SIG-M5 (cell line): ENCODE measurements around the gene GFRA3.

Source experiments
- DNase-seq: peaks from one replicate; lab custom pipeline; 2025; lab: John Stamatoyannopoulos, UW

Gene GFRA3

DNA sequence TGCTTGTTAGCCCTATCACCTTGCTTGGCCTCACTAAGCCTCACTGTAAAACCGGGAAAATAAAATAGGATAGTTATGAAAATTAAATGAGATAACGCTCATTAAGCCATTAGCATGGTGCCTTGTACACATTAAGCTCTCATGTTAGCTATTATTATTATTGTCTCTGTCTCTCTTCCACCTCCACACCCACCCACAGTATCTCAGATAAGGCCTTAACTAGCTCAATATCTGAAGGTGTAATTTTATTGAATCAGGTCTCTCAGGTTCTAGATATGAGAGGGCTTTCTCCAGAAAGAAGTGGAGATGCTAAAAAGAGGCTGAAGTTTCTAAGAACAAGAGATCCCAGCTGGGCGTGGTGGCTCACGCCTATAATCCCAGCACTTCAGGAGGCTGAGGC, 27.6 kb downstream of the GFRA3 start:
- DNase-seq: no peak

DNA sequence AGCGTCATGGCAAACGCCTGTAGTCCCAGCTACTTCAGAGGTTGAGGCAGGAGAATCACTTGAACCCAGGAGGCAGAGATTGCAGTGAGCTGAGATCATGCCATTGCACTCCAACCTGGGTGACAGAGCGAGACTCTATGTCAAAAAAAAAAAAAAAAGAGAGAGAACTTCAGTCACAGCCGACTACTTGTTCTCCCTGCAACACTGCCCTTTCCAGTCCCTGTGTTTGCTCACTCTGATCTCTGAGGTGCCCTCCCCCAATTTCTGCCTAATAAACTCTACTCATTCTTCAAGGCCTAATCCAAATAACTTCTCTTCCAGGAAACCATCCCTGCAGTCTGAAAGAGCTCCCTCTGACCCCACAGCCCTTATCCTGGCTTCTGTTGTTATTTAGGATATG, 28.1 kb downstream of the GFRA3 start:
- DNase-seq: no peak

DNA sequence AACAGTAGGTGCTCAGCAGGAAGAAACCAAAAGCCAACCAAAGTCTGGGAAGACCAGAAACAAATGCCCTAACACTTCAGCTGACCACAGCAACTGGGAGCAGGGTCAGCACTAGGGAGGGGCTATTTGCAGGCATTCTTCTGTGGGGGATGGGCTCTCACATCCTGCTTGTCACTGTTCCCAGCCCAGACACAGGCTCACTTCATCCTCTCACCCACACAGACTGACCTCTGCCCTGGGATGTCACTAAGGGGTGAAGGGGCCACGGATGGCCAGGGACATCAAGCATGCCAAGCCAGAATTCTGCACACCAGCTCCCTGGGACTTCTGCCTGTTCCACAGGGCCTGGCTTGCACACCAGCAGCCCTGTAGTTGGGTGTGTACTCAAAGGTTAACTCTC, 28.7 kb downstream of the GFRA3 start:
- no peak for DNase-seq

DNA sequence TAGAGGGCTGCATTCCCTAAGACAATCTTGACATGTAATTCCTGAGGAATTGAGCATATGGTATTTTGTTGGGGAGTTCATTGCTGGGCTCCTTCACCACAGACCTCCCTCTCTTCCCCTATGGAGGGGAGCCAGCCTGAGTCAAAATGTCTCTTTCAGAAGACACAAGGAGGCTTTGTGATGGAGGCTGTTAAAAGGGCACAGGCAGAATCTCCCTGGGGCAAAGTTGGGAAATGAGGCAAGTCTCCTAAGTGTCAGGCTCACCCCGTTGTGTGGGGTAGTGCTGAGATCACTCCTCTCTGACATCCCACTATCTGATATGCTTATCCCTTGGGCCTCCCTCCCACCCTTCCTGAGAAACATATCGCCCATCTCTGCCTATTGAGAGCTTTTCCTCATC, 30.6 kb downstream of the GFRA3 start:
- DNase-seq: no peak

DNA sequence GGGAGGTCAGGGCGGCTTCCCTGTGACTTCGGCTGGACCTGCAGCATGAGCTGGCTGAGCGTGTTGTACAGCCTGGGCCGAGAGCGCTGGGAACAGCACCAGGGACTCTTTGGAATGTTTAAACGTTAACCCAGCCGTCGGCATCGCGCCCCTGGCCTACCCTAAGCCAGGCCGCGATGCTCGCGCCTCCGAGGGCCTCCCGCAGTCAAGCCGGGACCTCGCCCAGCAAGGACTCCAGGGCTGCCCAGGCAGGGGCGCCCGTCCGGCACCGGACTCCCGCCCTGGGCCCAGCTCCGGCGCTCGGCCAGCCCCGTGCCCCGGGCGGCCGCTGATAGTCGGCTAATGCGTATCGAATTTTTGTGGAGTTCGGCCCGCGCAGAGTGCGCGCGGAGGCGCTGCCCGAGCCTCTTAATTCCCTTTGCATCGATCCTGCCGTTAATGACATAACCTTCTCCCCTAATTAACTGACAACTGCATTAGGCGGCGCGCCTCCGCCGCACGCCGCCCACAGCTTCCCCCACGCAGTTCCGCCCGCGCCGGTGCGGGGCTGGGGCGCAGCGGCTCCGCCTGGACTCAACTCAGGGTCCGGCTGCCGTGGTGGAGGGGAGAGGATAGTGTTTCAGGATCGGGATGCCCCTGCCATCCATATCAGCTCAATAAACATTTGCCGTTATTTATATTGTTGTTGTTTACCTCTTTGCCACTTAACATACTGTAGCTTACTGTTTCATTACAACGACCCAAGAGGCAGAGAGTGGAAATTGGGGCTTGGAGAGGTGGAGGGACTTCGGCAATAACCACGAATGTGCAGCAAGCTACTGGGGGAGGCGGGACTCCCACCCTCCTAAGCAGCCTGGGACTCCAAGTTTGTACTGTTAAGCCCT, 32.5 kb downstream of the GFRA3 start:
- DNase-seq: no peak

DNA sequence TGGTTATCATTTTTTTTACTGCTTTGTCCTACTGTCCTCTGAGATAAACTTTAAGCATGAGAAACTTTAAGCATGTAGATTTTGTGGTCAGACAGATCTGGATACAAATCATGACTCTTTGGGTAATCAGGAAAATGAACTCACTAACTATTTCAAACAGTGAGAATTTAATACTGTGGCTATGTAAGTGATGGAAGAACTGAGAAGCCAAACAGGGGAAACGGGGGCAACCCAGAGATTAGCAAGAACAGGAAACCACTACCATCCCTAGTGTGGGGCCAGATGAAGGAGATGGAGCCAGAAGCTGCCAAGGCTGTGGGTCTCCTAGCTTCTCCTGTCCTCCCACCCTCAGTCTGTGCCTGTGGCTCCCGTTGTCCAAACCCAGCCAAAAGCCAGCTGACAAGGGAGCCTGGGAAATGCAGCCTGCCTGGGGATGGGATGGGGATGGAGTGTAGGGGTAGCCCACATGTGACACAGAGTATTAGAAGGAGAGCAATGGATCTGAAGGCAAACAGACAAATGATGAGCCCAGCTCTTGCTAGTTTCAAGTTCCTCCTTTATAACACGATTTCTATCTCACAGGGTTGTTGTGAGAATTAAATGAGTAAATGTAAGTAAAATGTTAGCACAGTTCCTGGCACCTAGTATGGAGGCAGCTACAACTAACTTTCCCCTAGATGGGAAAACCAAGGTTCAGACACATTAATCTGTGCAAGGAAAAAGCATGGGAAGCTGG, 33.6 kb downstream of the GFRA3 start:
- no peak for DNase-seq

DNA sequence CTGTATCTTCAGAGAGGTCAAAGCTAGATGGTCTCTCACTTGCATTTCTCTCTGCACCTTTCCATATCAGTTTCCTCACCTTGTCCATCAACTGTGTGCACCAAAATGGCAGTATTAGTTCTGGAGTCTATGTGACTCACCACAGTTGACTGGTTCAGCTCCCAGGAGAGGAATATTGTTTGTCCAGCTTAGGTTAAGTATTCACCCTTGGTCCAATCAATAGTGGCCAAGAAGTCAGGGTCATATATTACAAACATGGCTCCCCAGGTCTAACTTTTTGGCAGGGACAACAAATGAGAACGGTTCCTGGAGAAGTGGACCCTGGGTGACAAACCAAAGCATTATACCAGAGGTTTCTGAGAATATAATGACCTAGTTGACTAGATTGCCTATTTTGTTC, 36.4 kb downstream of the GFRA3 start:
- no peak for DNase-seq

DNA sequence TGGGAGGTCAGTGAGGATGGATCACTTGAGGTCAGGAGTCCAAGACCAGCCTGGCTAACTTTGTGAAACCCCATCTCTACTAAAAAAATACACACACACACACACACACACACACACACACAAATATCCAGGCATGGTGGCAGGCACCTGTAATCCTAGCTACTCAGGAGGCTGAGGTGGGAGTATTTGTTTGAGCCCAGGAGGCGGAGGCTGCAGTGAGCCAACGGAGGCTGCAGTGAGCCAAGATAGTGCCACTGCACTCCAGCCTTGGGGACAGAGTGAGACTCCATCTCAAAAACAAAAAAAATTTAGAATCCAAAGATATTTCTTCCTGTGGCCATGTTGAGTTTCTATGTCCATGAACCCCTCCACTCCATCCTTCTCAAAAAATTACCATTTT, 39.8 kb downstream of the GFRA3 start:
- DNase-seq: no peak

DNA sequence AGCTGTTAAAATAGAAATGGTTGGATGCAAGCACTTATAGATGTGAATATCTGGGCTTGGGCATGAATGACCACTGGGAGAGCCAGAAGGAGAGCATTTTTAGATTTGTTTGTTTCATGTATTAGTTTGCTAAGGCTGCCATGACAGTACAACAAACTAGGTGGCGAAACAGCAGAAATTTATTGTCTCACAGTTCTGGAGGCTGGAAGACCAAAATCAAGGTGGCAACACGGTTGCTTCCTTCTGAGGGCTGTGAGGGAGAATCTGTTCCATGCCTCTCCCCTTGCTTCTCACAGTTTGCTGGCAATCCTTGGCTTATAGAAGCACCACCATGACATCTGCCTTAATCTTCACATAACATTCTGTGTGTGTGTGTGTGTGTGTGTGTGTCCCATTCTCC, 41.1 kb downstream of the GFRA3 start:
- no peak for DNase-seq

DNA sequence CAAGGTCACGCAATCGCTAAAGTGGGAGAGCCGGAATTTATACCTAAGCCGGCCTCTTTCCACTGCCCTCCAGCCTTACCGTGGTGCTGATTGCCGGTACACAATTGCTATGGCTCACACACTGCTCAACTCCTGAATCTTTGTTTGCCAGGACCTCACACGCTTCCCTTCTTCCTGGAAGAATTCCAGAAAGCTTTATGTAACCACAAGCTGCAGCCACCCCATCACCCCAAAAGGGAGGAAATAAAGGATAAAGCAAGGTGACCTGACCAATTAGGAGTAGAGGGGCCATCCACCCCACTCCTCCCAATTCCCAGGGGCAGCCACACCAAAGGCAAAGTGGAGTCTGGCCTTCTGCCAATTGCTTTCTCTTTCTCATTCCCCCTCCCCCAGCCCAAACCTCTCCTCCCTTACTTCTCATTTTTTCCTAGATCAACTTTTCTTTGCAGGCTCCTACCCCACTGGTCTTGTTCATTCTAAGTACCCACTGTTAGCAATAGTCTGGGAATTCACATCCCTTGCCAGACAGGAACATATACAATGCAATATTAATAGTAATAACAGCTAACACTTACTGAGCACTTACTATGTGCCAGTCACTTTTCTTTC, 43.3 kb downstream of the GFRA3 start:
- DNase-seq: no peak

DNA sequence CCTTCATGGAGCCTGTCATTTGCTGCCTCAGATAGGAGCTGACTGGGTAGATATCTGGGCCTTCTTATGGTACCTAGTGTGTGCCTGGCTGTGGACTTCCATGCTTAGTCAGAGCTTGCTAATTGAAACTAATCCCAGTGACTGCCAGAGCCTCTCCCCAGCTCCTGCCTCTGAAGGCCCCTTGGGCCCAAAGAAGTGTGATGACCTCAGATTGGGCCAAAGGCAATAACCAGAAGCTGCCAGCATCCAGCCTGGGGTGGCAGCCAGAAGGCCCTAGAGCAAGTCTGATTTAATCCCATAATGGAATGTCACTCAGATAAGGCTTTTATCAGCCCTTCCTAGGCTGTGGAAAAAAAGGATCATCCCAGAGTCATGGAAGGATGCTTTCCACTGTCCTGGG, 44.2 kb downstream of the GFRA3 start:
- no peak for DNase-seq

DNA sequence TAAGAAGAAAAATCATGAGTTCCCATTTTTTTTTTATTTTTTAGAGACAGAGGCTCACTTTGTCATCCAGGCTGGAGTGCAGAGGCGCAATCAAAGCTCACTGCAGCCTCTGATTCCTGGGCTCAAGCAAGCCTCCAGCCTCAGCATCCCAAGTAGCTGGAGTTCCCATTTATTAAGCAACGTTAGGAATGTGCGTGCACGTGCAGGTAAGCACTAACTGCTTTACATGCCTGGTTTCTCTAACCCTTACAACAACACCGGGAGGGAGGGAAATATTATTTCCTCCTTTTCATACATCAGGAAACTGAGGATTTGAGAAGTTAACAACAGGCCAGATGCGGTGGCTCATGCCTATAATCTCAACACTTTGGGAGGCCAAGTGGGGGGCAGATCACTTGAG, 45.0 kb downstream of the GFRA3 start:
- no peak for DNase-seq

DNA sequence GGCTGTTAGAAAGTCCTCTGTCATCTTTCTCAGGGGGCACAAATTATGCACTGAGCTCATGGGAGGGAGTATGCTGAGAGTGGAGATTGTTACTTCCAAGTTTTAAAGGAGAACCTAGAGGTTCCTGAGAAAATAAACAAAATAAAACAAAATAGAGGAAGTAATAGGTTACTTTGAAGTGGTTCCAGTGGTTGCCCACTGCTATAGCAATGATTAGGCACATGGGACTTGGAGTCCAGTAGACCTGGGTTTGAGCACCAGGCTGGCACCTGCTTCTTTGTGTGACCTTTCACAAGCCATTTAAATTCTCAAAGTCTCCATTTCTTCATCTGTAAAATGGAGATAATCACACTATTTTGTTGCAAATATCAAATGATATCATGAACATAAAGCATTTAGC, 47.5 kb downstream of the GFRA3 start:
- no peak for DNase-seq

DNA sequence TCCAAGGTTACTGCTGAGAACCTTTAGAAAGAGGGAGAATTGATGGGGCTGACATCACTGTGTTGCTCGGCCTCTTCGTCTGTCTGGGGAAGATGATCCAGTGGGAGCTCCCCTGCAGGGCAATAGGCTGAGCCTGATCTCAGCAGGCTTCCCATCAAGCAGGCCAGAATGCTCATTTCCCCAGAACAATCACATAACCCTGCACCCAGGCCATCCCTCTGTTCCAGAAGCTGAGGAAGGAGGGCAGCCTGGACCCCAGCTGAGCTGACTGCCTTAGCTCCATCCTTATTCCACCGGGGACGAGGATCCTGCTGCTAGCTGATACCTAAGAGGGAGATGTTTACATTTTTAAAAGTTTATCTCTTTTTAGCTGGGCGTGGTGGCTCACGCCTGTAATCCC, 49.7 kb downstream of the GFRA3 start:
- DNase-seq: no peak

DNA sequence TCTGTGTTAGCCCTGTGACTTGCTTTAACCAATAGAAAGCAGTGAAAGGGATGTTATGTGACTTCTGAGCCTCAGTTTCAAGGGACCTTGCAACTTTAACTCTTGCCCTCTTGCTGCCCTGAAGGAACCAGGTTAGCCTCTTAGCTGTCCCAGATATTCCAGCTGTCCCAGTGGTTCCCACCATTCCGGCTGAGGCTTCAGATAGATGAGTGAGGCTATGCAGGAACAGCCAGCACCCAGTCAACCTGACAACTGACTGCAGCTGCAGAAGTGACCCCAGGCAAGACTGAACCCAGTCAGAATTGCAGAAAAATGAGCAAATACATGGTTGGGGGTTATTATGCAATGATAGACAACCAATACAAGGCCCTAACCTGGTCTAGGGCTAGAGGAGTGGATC, 50.9 kb downstream of the GFRA3 start:
- no peak for DNase-seq

DNA sequence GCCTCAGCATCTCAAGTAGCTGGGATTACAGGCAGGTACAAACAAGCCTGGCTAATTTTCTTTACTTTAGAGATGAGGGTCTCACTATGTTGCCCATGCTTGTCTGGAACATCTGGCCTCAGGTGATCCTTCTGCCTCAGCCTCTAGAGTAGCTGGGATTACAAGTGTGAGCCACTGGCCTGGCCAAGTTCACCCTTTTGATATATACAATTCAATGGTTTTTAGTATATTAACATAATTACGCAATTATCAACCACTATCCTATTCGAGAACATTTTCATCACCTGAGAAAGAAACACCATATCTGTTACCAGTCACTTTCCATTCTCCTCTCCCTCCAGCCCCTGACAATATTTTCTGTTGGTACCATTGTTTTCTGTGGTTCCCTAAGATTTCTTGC, 57.6 kb downstream of the GFRA3 start:
- no peak for DNase-seq

DNA sequence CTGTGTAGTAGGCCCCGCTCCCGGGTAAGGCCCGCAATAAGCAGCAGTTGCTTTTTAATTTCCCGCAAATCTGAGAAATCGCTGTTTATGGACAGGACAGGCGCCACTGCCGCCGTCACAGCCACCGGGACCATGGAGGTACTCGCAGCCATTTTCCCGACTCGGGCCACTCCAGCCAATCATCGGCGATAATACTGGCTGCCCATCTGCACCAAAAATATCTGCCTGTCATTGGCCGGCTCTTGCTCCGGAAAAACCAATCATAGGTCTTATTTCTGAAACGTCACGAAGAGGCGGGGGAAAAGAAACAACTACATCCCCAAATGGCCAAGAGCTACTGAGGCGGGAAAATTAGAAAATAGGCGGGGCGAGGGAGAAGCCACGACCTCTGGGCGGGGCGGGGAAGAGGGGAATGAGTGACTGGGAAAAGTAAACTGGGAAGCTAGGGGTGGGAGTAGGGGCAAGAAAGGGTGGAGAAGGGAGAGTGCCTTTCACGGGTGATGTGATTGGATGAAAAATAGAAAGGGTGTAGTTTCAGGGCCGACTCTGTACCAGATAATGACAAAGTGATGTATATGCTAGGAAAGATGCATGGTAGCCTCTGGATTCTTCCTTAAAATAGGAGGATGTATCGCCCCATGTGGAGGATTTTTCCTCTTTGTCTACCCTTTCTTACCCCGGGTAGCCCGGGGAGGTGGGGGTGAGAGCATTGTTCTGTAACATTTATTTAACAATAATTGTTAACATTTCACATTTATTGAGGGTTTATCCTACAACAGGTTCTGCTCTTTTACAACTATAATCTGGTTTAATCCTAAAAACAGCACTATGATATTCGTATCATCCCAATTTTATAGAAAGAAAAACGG, 61.0 kb downstream of the GFRA3 start, which contains the start of gene CDC23:
CDC23 (minus strand) TSS at position 163 of the 869 bp plus-strand sequence; CDS start at position 152, 11 bp downstream.
- peak; percentile 84 for DNase-seq

DNA sequence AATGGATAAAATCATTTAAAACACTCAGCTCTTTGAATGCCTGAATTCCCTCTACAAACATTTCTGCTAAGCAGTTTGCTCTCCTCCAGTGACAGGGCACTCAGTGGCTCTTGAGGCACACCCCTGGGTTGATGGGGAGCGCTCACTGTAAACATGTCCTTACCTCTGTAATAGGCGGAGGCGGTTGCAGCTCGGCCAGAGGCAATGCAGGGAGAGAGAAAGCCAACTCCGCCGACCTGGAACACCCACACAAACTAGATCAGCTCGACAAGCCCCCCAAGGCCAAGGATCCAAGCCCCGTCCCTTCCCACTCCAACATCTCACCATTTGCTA, 61.6 kb downstream of the GFRA3 start:
- no peak for DNase-seq

DNA sequence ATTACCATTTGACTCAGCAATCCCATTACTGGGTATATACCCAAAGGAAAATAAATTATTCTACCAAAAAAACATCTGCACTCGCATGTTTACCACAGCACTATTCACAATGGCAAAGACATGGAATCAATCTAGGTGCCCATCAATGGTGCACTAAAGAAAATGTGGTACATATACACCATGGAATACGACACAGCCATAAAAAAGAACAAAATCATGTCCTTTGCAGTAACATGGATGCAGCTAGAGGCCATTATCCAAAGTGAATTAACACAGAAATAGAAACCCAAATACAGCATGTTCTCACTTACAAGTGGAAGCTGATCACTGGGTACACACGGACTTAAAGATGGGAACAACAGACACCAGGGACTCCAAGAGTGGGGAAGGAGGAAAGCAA, 63.4 kb downstream of the GFRA3 start:
- no peak for DNase-seq
